Thoracic aorta (tissue), 2 donors: ENCODE data around the gene CELSR3. TPM values are rescaled to one million over a fixed set of nuclear protein-coding genes. Genes with fewer than 3 reads are reported as not detected.

Experiments
- ATAC-seq: fragments of 150-250 bp; one replicate; pipeline ENCODE4 v1.8.0; 2017; ENCODE audit warnings: low read depth; ENCODE audit not compliant: insufficient number of reproducible peaks, low FRiP score
- DNase-seq: peaks from one replicate; pipeline ENCODE4 v3.0.0-alpha.2; 2020; ENCODE audit warnings: low spot score
- H3K27ac ChIP-seq, 2 donors: fragments of 200-600 bp; sonication (generic); 1 replicate in 1 of 2; 2 replicates in 1 of 2; pipeline ENCODE4 v1.5.1; 2016; ENCODE audit warnings: mild to moderate bottlenecking in 2 of 2, moderate library complexity in 2 of 2
- H3K27me3 ChIP-seq: fragments of 200-600 bp; sonication (generic); replicated peaks from 2 replicates; pipeline ENCODE4 v1.6.0; 2016; ENCODE audit warnings: mild to moderate bottlenecking; ENCODE audit not compliant: insufficient read depth
- H3K36me3 ChIP-seq: fragments of 200-600 bp; sonication (generic); one replicate; pipeline ENCODE4 v1.5.1; 2016
- H3K4me1 ChIP-seq, 2 donors: fragments of 200-600 bp; sonication (generic); 1 replicate in 1 of 2; 2 replicates in 1 of 2; pipeline versions ENCODE4 v1.5.1 to v1.6.0; 2016; ENCODE audit warnings: low read depth in 2 of 2, mild to moderate bottlenecking in 1 of 2; ENCODE audit not compliant: control insufficient read depth in 1 of 2
- H3K4me3 ChIP-seq: fragments of 200-600 bp; sonication (generic); 2 replicates; pipeline ENCODE4 v1.5.1; 2016; ENCODE audit warnings: mild to moderate bottlenecking
- H3K9me3 ChIP-seq: fragments of 200-600 bp; sonication (generic); 2 replicates; pipeline ENCODE4 v1.5.1; 2016
- CTCF ChIP-seq: fragments of 200-600 bp; sonication (generic); IDR thresholded peaks from one replicate; pipeline ENCODE4 v1.5.1; 2019; ENCODE audit warnings: antibody characterized with exemption
- total RNA-seq, 2 donors: library from RNA; depleted of rRNA; stranded (reverse); fragments of >200 nt; gene quantifications; one replicate each; pipeline versions ENCODE4 v1.1.0 to v1.2.3, GENCODE V29; 2016

Gene CELSR3
- total RNA-seq, 2 donors from 2014 or later: 1.3 to 3.0 TPM

GRCh38 chr3:48633256-48633655 lies 29.4 kb downstream of the CELSR3 start:
- TF ChIP-seq CTCF: no peak
- Histone ChIP-seq H3K9me3 (no peaks in the 10 kb centered on the region), H3K4me1 (peaks cover 15 to 34% of the 10 kb centered on the region in 2 donors), H3K27me3 (no peaks in the 10 kb centered on the region), H3K4me3 (no peak overlapping the region), H3K27ac (no peak overlapping the region), H3K36me3 (peaks cover 40% of the 10 kb centered on the region)
- no peak for ATAC-seq
- no peak for DNase-seq

- H3K27me3 ChIP-seq: no peaks in the 10 kb centered on the region
- H3K36me3 ChIP-seq: peaks cover 55% of the 10 kb centered on the region
- no peak for ATAC-seq
- TF ChIP-seq CTCF: no peak
- DNase-seq: no peak
- H3K27ac ChIP-seq: no peak overlapping the region
- no peaks in the 10 kb centered on the region for H3K9me3 ChIP-seq
- H3K4me1 ChIP-seq: peaks cover 15 to 34% of the 10 kb centered on the region in 2 donors
- no peak overlapping the region for H3K4me3 ChIP-seq
Observed at GRCh38 chr3:48631516-48632448, 30.9 kb downstream of the CELSR3 start.

- H3K4me1 ChIP-seq: peaks cover 9 to 24% of the 10 kb centered on the region in 2 donors
- peaks cover 65% of the 10 kb centered on the region for H3K36me3 ChIP-seq
- DNase-seq (no peak), ATAC-seq (no peak)
- H3K27ac ChIP-seq: no peak overlapping the region
- no peak for TF ChIP-seq CTCF
- H3K27me3 ChIP-seq: no peaks in the 10 kb centered on the region
- no peak overlapping the region for H3K4me3 ChIP-seq
- no peaks in the 10 kb centered on the region for H3K9me3 ChIP-seq
Observed at GRCh38 chr3:48630833-48631232, 31.9 kb downstream of the CELSR3 start.

GRCh38 chr3:48630407-48630806 lies 32.3 kb downstream of the CELSR3 start:
- H3K36me3 ChIP-seq: peaks cover 69% of the 10 kb centered on the region
- no peak for TF ChIP-seq CTCF
- ATAC-seq: no peak
- no peak for DNase-seq
- no peaks in the 10 kb centered on the region for H3K27me3 ChIP-seq
- H3K9me3 ChIP-seq: no peaks in the 10 kb centered on the region
- H3K27ac ChIP-seq: no peak overlapping the region
- no peak overlapping the region for H3K4me3 ChIP-seq
- peaks cover 9 to 23% of the 10 kb centered on the region in 2 donors for H3K4me1 ChIP-seq

GRCh38 chr3:48629894-48630293 lies 32.8 kb downstream of the CELSR3 start:
- DNase-seq: no peak
- H3K36me3 ChIP-seq: peaks cover 74% of the 10 kb centered on the region
- H3K4me3 ChIP-seq: no peak overlapping the region
- H3K4me1 ChIP-seq: peaks cover 9 to 23% of the 10 kb centered on the region in 2 donors
- H3K9me3 ChIP-seq: no peaks in the 10 kb centered on the region
- no peak overlapping the region for H3K27ac ChIP-seq
- ATAC-seq: no peak
- no peak for TF ChIP-seq CTCF
- H3K27me3 ChIP-seq: no peaks in the 10 kb centered on the region
